Measurements from ENCODE around the gene CTDP1. TPM values are rescaled to one million over a fixed set of nuclear protein-coding genes. Genes with fewer than 3 reads are reported as not detected.

The CTDP1 gene
- total RNA-seq, 1 donor from 2014 or later = 29.7 TPM

DNA sequence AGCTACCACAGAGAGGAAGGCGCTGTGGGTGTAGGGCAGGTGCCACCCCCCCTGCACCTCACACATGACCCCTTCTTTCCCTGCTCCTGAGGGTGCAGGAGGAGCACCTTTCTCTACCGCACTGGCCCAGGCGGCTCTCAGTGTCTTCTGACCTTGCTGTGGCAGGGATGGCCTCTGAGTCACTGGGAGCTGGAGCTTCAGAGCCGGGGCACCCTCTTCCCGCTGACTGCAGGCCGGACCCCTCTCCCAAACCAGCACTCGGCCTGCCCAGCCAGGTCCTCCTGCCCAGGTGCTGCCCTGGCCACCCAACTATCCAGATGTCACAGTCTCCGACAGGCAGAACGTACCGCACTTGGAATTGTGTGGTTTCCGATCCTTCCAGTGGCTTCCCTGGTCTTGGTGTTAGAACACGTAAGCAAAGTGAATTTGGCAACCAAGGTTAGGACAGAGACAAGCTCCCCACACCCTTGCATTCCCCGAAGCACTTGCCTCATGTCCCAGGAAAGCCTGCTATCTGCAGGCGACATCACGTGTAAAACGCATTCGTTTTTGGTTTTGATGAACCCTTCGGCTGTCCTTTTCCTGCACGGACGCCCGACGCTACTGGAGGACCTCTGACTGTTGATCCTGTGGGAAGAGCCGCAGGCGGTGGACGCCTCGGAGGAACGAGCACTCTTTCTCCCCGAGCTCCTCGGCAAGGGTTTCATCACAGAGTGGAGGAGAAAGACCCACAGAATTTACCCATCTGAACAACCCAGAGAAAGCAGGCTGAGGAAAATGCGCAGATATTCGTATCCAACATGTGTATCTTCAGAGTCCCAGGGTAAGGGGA lies 93.5 kb downstream of the CTDP1 start:
- H3K4me3 ChIP-seq (ENCODE audit: low read depth, low read length) = no peak overlapping the region
- no peak for DNase-seq (ENCODE audit: low read depth)
- no peaks in the 10 kb centered on the region for H3K36me3 ChIP-seq (ENCODE audit: control insufficient read depth, insufficient read depth, low read length)
- TF ChIP-seq, protein P1, sequence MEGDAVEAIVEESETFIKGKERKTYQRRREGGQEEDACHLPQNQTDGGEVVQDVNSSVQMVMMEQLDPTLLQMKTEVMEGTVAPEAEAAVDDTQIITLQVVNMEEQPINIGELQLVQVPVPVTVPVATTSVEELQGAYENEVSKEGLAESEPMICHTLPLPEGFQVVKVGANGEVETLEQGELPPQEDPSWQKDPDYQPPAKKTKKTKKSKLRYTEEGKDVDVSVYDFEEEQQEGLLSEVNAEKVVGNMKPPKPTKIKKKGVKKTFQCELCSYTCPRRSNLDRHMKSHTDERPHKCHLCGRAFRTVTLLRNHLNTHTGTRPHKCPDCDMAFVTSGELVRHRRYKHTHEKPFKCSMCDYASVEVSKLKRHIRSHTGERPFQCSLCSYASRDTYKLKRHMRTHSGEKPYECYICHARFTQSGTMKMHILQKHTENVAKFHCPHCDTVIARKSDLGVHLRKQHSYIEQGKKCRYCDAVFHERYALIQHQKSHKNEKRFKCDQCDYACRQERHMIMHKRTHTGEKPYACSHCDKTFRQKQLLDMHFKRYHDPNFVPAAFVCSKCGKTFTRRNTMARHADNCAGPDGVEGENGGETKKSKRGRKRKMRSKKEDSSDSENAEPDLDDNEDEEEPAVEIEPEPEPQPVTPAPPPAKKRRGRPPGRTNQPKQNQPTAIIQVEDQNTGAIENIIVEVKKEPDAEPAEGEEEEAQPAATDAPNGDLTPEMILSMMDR (IDR thresholded peaks at IDR 0.05; ENCODE audit: insufficient read depth, low read length, poor library complexity, severe bottlenecking) = no peak
- peaks cover 17% of the 10 kb centered on the region for H3K27me3 ChIP-seq (ENCODE audit: control insufficient read depth, insufficient read depth, low read length)

DNA sequence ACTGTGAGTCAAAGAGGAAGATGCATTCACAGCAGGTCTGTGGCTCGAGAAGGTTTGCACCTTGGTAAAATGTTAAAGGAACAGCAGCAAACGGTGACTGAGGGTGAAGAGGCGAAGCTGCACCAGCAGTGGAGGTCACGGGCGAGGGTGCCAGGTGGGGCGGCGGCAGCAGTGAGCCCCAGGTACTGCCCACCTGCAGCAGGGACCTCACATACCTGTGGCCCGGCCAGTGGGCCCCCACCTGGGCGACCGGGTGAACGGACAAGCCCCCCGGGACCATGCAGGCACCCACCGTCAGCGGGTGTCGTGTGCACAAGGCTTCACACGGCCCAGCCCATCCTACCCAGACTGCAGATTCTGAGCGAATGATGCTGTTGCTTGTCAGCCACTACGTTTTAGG lies 94.5 kb downstream of the CTDP1 start:
- DNase-seq (ENCODE audit: low read depth) = no peak
- TF ChIP-seq, protein P1 (IDR thresholded peaks at IDR 0.05; ENCODE audit: insufficient read depth, low read length, poor library complexity, severe bottlenecking) = no peak
- H3K4me3 ChIP-seq (ENCODE audit: low read depth, low read length) = no peak overlapping the region
- peaks cover 17% of the 10 kb centered on the region for H3K27me3 ChIP-seq (ENCODE audit: control insufficient read depth, insufficient read depth, low read length)
- no peaks in the 10 kb centered on the region for H3K36me3 ChIP-seq (ENCODE audit: control insufficient read depth, insufficient read depth, low read length)

DNA sequence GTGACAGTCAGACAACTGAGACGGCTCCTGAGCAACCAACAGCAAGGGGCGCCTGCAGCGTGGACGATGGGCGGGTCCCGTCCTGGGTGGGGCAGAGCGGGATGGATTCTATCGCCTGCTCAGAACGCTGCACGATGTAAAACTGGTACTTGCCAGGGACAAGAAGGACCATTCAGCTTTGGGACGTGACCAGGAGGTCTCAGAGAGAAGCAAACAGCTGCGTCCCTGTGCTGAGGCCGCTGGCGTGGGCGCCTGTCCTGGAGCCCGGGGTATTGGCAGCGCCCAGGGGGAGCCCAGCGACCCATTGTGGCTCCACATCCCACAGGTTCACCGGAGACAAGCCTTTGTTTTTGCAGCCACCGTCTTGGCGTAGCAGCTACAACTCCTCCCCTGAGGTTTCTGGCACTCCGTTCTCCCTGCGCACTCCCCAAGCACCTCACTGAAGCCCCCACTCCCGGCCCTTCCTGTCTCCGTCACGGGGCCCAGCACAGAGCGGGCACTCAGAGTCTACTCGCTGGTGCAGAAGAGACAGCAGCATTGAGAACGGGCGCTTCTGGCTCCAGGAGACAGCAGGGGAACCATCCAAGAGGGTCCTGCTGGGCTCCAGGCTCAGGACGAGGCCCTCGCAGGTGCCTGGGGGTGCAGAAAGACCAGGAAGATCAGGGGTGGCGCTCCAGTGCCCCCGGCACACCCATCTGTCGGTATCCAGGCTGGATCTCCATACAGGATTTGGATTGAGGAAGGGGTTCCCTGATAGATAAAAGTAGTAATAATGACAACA lies 96.0 kb downstream of the CTDP1 start:
- no peak for DNase-seq (ENCODE audit: low read depth)
- TF ChIP-seq, protein P1 (IDR thresholded peaks at IDR 0.05; ENCODE audit: insufficient read depth, low read length, poor library complexity, severe bottlenecking) = no peak

DNA sequence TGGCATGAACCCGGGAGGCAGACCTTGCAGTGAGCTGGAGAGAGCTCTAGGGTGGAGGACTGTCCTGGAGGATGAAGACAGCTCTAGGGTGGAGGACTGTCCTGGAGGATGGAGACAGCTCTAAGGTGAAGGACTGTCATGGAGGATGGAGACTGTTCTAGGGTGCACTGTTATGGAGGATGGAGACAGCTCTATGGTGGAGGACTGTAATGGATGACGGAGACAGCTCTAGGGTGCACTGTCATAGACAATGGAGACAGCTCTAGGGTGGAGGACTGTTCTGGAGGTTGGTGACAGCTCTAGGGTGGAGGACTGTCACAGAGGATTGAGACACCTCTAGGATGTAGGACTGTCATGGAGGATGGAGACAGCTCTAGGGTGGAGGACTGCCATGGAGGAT lies 97.1 kb downstream of the CTDP1 start:
- H3K36me3 ChIP-seq (ENCODE audit: control insufficient read depth, insufficient read depth, low read length) = no peaks in the 10 kb centered on the region
- H3K27me3 ChIP-seq (ENCODE audit: control insufficient read depth, insufficient read depth, low read length) = peaks cover 13% of the 10 kb centered on the region
- no peak for DNase-seq (ENCODE audit: low read depth)
- TF ChIP-seq, protein P1 (IDR thresholded peaks at IDR 0.05; ENCODE audit: insufficient read depth, low read length, poor library complexity, severe bottlenecking) = no peak
- no peak overlapping the region for H3K4me3 ChIP-seq (ENCODE audit: low read depth, low read length)

More for the DNA sequence above, 96.0 kb downstream of the CTDP1 start:
- Histone ChIP-seq H3K36me3 (ENCODE audit: control insufficient read depth, insufficient read depth, low read length) (no peaks in the 10 kb centered on the region), H3K4me3 (ENCODE audit: low read depth, low read length) (no peak overlapping the region), H3K27me3 (ENCODE audit: control insufficient read depth, insufficient read depth, low read length) (peaks cover 16% of the 10 kb centered on the region)

DNA sequence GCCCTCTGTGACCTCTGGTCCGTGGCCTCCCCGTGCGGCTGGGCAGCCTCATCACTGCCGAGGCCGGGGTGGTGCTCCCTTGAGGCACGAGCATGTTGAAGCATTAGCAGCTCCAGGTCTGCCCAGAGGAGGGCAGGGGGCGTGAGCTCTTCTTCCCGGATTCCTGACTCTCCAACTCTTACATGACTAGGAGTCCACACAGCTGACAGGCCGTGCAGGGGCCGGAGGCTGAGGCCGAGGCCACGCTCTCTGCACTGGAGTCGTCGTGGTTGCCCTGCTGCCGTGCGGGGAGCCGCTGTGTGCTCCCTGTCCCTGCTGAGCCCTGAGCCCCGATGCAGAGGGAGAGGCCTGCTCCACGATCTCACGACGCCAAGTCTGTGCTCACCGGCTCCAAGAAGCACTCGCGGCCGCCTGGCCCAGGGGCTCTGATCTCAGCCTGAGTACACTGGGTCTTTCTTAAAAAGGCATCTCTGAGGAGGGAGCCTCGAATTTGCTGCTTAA lies 98.7 kb downstream of the CTDP1 start:
- Histone ChIP-seq H3K4me3 (ENCODE audit: low read depth, low read length) (no peak overlapping the region), H3K36me3 (ENCODE audit: control insufficient read depth, insufficient read depth, low read length) (no peaks in the 10 kb centered on the region)
- TF ChIP-seq, protein P1 (IDR thresholded peaks at IDR 0.05; ENCODE audit: insufficient read depth, low read length, poor library complexity, severe bottlenecking) = no peak

More for the DNA sequence above, 98.7 kb downstream of the CTDP1 start:
- H3K27me3 ChIP-seq (ENCODE audit: control insufficient read depth, insufficient read depth, low read length) = no peaks in the 10 kb centered on the region
- no peak for DNase-seq (ENCODE audit: low read depth)

All from kidney epithelial cell (primary cell).